BLaER1 (cell line): ENCODE results near the gene FOXL3.

Experiments used
- H3K27ac ChIP-seq: shearing (Covaris generic); formaldehyde crosslinking; 2 replicates; pipeline ENCODE4 v1.8.1; 2022
- H3K27me3 ChIP-seq: shearing (Covaris generic); formaldehyde crosslinking; 2 replicates; pipeline ENCODE4 v1.8.1; 2022
- H3K36me3 ChIP-seq: shearing (Covaris generic); formaldehyde crosslinking; 2 replicates; pipeline ENCODE4 v1.8.1; 2022
- H3K4me1 ChIP-seq: shearing (Covaris generic); formaldehyde crosslinking; 2 replicates; pipeline ENCODE4 v1.8.1; 2022
- H3K4me2 ChIP-seq: shearing (Covaris generic); formaldehyde crosslinking; 2 replicates; pipeline ENCODE4 v1.8.1; 2022
- H3K4me3 ChIP-seq: shearing (Covaris generic); formaldehyde crosslinking; 2 replicates; pipeline ENCODE4 v1.8.1; 2022
- H3K9ac ChIP-seq: shearing (Covaris generic); formaldehyde crosslinking; 2 replicates; pipeline ENCODE4 v1.8.1; 2022
- H3K9me3 ChIP-seq: shearing (Covaris generic); formaldehyde crosslinking; 2 replicates; pipeline ENCODE4 v1.8.1; 2022
- H4K20me1 ChIP-seq: shearing (Covaris generic); formaldehyde crosslinking; 2 replicates; pipeline ENCODE4 v1.8.1; 2022
- Cebpa-rat ChIP-seq: shearing (Covaris generic); IDR thresholded peaks from 2 replicates; pipeline ENCODE4 v1.8.1; 2022

The FOXL3 gene

GRCh38 chr7:265998-266850 lies 23.7 kb upstream of the FOXL3 start:
- no peaks in the 10 kb centered on the region for H4K20me1 ChIP-seq
- H3K9ac ChIP-seq, result no peak overlapping the region
- TF ChIP-seq Cebpa-rat, result no peak
- H3K4me1 ChIP-seq, result no peaks in the 10 kb centered on the region
- no peaks in the 10 kb centered on the region for H3K27me3 ChIP-seq
- H3K36me3 ChIP-seq, result peaks cover 9% of the 10 kb centered on the region
- H3K9me3 ChIP-seq, result peaks cover 23% of the 10 kb centered on the region
- no peak overlapping the region for H3K4me3 ChIP-seq
- no peak overlapping the region for H3K4me2 ChIP-seq
- no peak overlapping the region for H3K27ac ChIP-seq

GRCh38 chr7:266851-267840 lies 22.8 kb upstream of the FOXL3 start:
- H3K4me2 ChIP-seq, result no peak overlapping the region
- peaks cover 18% of the 10 kb centered on the region for H3K9me3 ChIP-seq
- no peaks in the 10 kb centered on the region for H3K36me3 ChIP-seq
- H4K20me1 ChIP-seq, result no peaks in the 10 kb centered on the region
- TF ChIP-seq Cebpa-rat, result no peak
- no peaks in the 10 kb centered on the region for H3K27me3 ChIP-seq
- H3K4me3 ChIP-seq, result no peak overlapping the region
- no peaks in the 10 kb centered on the region for H3K4me1 ChIP-seq
- no peak overlapping the region for H3K9ac ChIP-seq
- H3K27ac ChIP-seq, result no peak overlapping the region

- no peak overlapping the region for H3K4me3 ChIP-seq
- peaks cover 25% of the 10 kb centered on the region for H3K9me3 ChIP-seq
- no peaks in the 10 kb centered on the region for H3K36me3 ChIP-seq
- H3K27ac ChIP-seq, result no peak overlapping the region
- H4K20me1 ChIP-seq, result no peaks in the 10 kb centered on the region
- H3K9ac ChIP-seq, result no peak overlapping the region
- H3K4me2 ChIP-seq, result no peak overlapping the region
- no peak for TF ChIP-seq Cebpa-rat
- no peaks in the 10 kb centered on the region for H3K4me1 ChIP-seq
- H3K27me3 ChIP-seq, result no peaks in the 10 kb centered on the region
Observed at GRCh38 chr7:268991-269390, 21.0 kb upstream of the FOXL3 start.

GRCh38 chr7:269721-270120 lies 20.2 kb upstream of the FOXL3 start:
- Histone ChIP-seq H3K4me2 (no peak overlapping the region), H3K27ac (no peak overlapping the region), H4K20me1 (no peaks in the 10 kb centered on the region), H3K36me3 (no peaks in the 10 kb centered on the region), H3K4me3 (no peak overlapping the region), H3K9ac (no peak overlapping the region), H3K9me3 (peaks cover 30% of the 10 kb centered on the region), H3K4me1 (no peaks in the 10 kb centered on the region), H3K27me3 (no peaks in the 10 kb centered on the region)
- TF ChIP-seq Cebpa-rat, result no peak

GRCh38 chr7:270351-270983 lies 19.5 kb upstream of the FOXL3 start:
- H3K4me3 ChIP-seq, result no peak overlapping the region

GRCh38 chr7:271266-272107 lies 18.5 kb upstream of the FOXL3 start:
- no peak overlapping the region for H3K27ac ChIP-seq
- TF ChIP-seq Cebpa-rat, result no peak
- H3K4me1 ChIP-seq, result no peaks in the 10 kb centered on the region
- H4K20me1 ChIP-seq, result no peaks in the 10 kb centered on the region
- no peaks in the 10 kb centered on the region for H3K27me3 ChIP-seq
- H3K9me3 ChIP-seq, result peaks cover 48% of the 10 kb centered on the region
- H3K36me3 ChIP-seq, result no peaks in the 10 kb centered on the region
- no peak overlapping the region for H3K4me3 ChIP-seq
- H3K4me2 ChIP-seq, result no peak overlapping the region
- H3K9ac ChIP-seq, result no peak overlapping the region

More at GRCh38 chr7:270351-270983, 19.5 kb upstream of the FOXL3 start:
- Histone ChIP-seq H4K20me1 (no peaks in the 10 kb centered on the region), H3K36me3 (no peaks in the 10 kb centered on the region), H3K27ac (no peak overlapping the region), H3K27me3 (no peaks in the 10 kb centered on the region), H3K9me3 (peaks cover 38% of the 10 kb centered on the region), H3K4me2 (no peak overlapping the region), H3K9ac (no peak overlapping the region), H3K4me1 (no peaks in the 10 kb centered on the region)
- no peak for TF ChIP-seq Cebpa-rat

- H3K27me3 ChIP-seq, result no peaks in the 10 kb centered on the region
- no peaks in the 10 kb centered on the region for H4K20me1 ChIP-seq
- H3K4me2 ChIP-seq, result no peak overlapping the region
- no peak overlapping the region for H3K27ac ChIP-seq
- no peaks in the 10 kb centered on the region for H3K4me1 ChIP-seq
- no peak for TF ChIP-seq Cebpa-rat
- H3K36me3 ChIP-seq, result no peaks in the 10 kb centered on the region
- H3K9ac ChIP-seq, result no peak overlapping the region
- H3K4me3 ChIP-seq, result no peak overlapping the region
- peaks cover 55% of the 10 kb centered on the region for H3K9me3 ChIP-seq
Observed at GRCh38 chr7:272108-272615, 17.8 kb upstream of the FOXL3 start.

GRCh38 chr7:272631-273030 lies 17.3 kb upstream of the FOXL3 start:
- H3K4me3 ChIP-seq, result no peak overlapping the region
- H3K9me3 ChIP-seq, result peaks cover 60% of the 10 kb centered on the region
- no peak overlapping the region for H3K27ac ChIP-seq
- no peaks in the 10 kb centered on the region for H4K20me1 ChIP-seq
- H3K36me3 ChIP-seq, result no peaks in the 10 kb centered on the region
- no peaks in the 10 kb centered on the region for H3K4me1 ChIP-seq
- H3K4me2 ChIP-seq, result no peak overlapping the region
- no peak overlapping the region for H3K9ac ChIP-seq
- no peak for TF ChIP-seq Cebpa-rat
- H3K27me3 ChIP-seq, result no peaks in the 10 kb centered on the region

- H3K9me3 ChIP-seq, result peaks cover 65% of the 10 kb centered on the region
- H4K20me1 ChIP-seq, result no peaks in the 10 kb centered on the region
- no peak overlapping the region for H3K4me3 ChIP-seq
- H3K9ac ChIP-seq, result no peak overlapping the region
- no peak overlapping the region for H3K4me2 ChIP-seq
- no peak overlapping the region for H3K27ac ChIP-seq
- H3K27me3 ChIP-seq, result no peaks in the 10 kb centered on the region
- no peaks in the 10 kb centered on the region for H3K4me1 ChIP-seq
- TF ChIP-seq Cebpa-rat, result no peak
- no peaks in the 10 kb centered on the region for H3K36me3 ChIP-seq
Observed at GRCh38 chr7:273327-273726, 16.6 kb upstream of the FOXL3 start.
